Activated T-cell treated with anti-CD3 and anti-CD28 coated beads, Interleukin-2, amount 50 U/mL, for 72 hours (primary cell): ENCODE measurements around the gene ABLIM1. TPM values are rescaled to one million over a fixed set of nuclear protein-coding genes. Genes with fewer than 3 reads are reported as not detected.

ENCODE experiments used
- ATAC-seq, 2 donors: fragments of 150-1000 bp; cut with Tn5 transposase; replicated peaks in 1 of 2; 2 replicates each; pipeline ENCODE4 v1.10.0; 2021; ENCODE audit warnings: moderate library complexity in 2 of 2, mild to moderate bottlenecking in 1 of 2
- DNase-seq, 2 donors: peaks; one replicate each; pipeline ENCODE4 v3.0.0; 2021 to 2022; ENCODE audit warnings: mixed read lengths in 1 of 2
- H3K27ac Mint-ChIP-seq: one replicate; pipeline ENCODE4 v1.8.0; 2022; ENCODE audit warnings: mild to moderate bottlenecking, moderate library complexity, mixed read lengths
- H3K27me3 Mint-ChIP-seq: one replicate; pipeline ENCODE4 v1.8.0; 2022; ENCODE audit warnings: low read depth, mixed read lengths
- H3K36me3 Mint-ChIP-seq, 2 donors: one replicate each; pipeline ENCODE4 v1.8.0; 2022; ENCODE audit warnings: mixed read lengths in 2 of 2, mild to moderate bottlenecking in 1 of 2; ENCODE audit not compliant: insufficient read depth in 2 of 2
- H3K4me1 Mint-ChIP-seq: one replicate; pipeline ENCODE4 v1.8.0; 2022; ENCODE audit warnings: low read depth, mixed read lengths
- H3K4me3 Mint-ChIP-seq, 2 donors: one replicate each; pipeline ENCODE4 v1.8.0; 2022; ENCODE audit warnings: mild to moderate bottlenecking in 2 of 2, mixed read lengths in 2 of 2, moderate library complexity in 2 of 2
- H3K9me3 Mint-ChIP-seq, 2 donors: one replicate each; pipeline ENCODE4 v1.8.0; 2022; ENCODE audit warnings: mixed read lengths in 2 of 2
- total RNA-seq, 2 donors: library from RNA; stranded (reverse); gene quantifications; one replicate each; pipeline ENCODE4 v1.2.3, GENCODE V29; 2022

ABLIM1 gene
- total RNA-seq, 2 donors from 2014 or later, result 186 to 219 TPM

GRCh38 chr10:114532226-114532625 lies 125.8 kb downstream of the ABLIM1 start:
- H3K36me3 Mint-ChIP-seq, result peaks cover 0 to 1% of the 10 kb centered on the region in 2 donors
- H3K27ac Mint-ChIP-seq, result no peak overlapping the region

GRCh38 chr10:114526504-114527238 lies 131.4 kb downstream of the ABLIM1 start:
- peaks cover 60% of the 10 kb centered on the region for H3K4me1 Mint-ChIP-seq
- H3K36me3 Mint-ChIP-seq, result peaks cover 7 to 17% of the 10 kb centered on the region in 2 donors
- DNase-seq (peak; percentile 90 to 93), ATAC-seq (peak; percentile 96 to 97)
- peak overlapping the region; percentile 92 to 97 for H3K4me3 Mint-ChIP-seq
- H3K9me3 Mint-ChIP-seq, result no peaks in the 10 kb centered on the region
- H3K27me3 Mint-ChIP-seq, result no peaks in the 10 kb centered on the region
- peak overlapping the region; percentile 96 for H3K27ac Mint-ChIP-seq

More at GRCh38 chr10:114532226-114532625, 125.8 kb downstream of the ABLIM1 start:
- Mint-ChIP-seq H3K27me3 (no peaks in the 10 kb centered on the region), H3K4me1 (peaks cover 21% of the 10 kb centered on the region), H3K9me3 (no peaks in the 10 kb centered on the region), H3K4me3 (no peak overlapping the region)
- DNase-seq (no peak), ATAC-seq (no peak)

GRCh38 chr10:114526126-114526503 lies 132.0 kb downstream of the ABLIM1 start:
- Mint-ChIP-seq H3K4me1 (peaks cover 65% of the 10 kb centered on the region), H3K27ac (peak overlapping the region; percentile 96), H3K4me3 (peak overlapping the region; percentile 92 to 97), H3K27me3 (no peaks in the 10 kb centered on the region), H3K9me3 (no peaks in the 10 kb centered on the region), H3K36me3 (peaks cover 7 to 17% of the 10 kb centered on the region in 2 donors)
- ATAC-seq, result peak; percentile 32 to 53
- peak; percentile 32 to 54 for DNase-seq

- DNase-seq, result no peak
- H3K27ac Mint-ChIP-seq, result peak overlapping the region; percentile 96
- peaks cover 7 to 18% of the 10 kb centered on the region in 2 donors for H3K36me3 Mint-ChIP-seq
- peaks cover 72% of the 10 kb centered on the region for H3K4me1 Mint-ChIP-seq
- ATAC-seq, result no peak
- H3K4me3 Mint-ChIP-seq, result peak overlapping the region; percentile 92 to 97
- H3K27me3 Mint-ChIP-seq, result no peaks in the 10 kb centered on the region
- no peaks in the 10 kb centered on the region for H3K9me3 Mint-ChIP-seq
These were observed 132.6 kb downstream of the ABLIM1 start for GRCh38 chr10:114525368-114525949.

DNA sequence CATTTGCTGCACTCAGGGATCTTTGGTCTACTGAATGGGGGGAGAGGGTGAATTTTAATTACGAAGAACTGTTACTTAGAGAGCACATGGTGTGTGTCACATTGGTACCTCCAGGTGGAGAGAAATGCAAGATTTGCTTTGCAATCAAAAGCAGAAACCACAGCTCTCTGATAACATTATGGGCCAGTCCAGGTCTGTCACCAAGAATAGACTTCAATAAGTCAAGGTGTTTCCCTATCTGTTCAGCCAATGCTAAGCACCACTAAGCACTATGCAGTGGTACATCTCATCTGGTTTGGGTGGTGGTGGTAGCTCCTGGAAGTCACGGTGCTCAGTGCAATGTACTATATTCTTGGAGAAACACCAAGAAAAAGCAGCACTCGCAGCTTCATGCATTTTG lies 134.2 kb downstream of the ABLIM1 start:
- ATAC-seq, result peak in 1 of 2 donors; percentile 5
- Mint-ChIP-seq H3K4me1 (peaks cover 82% of the 10 kb centered on the region), H3K4me3 (peak overlapping the region; percentile 92 to 97), H3K9me3 (no peaks in the 10 kb centered on the region), H3K36me3 (peaks cover 7 to 19% of the 10 kb centered on the region in 2 donors), H3K27me3 (no peaks in the 10 kb centered on the region), H3K27ac (peak overlapping the region; percentile 96)
- DNase-seq, result no peak

DNA sequence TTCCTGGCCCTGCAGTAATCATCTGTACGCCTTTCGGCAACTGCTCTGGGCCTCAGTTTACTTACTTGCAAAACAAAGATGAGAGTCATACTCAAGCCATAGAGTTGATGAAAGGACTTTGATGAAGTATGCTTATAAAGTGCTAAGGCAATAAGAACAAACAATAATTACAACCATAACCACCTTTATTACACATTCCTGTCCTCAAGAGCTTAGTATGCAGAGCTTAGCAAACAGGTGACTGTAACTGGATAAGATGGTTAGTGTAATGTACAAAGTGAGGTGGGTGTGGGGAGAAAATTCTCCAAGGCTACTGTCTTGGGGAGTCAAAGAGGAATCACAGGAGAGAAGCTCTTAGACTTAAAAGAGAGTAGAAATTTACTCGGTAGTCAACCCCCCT lies 136.8 kb downstream of the ABLIM1 start:
- Mint-ChIP-seq H3K4me3 (peak overlapping the region; percentile 92 to 97), H3K4me1 (peaks cover 95% of the 10 kb centered on the region), H3K36me3 (peaks cover 8 to 24% of the 10 kb centered on the region in 2 donors), H3K27ac (no peak overlapping the region), H3K9me3 (no peaks in the 10 kb centered on the region), H3K27me3 (no peaks in the 10 kb centered on the region)
- ATAC-seq (no peak), DNase-seq (no peak)

DNA sequence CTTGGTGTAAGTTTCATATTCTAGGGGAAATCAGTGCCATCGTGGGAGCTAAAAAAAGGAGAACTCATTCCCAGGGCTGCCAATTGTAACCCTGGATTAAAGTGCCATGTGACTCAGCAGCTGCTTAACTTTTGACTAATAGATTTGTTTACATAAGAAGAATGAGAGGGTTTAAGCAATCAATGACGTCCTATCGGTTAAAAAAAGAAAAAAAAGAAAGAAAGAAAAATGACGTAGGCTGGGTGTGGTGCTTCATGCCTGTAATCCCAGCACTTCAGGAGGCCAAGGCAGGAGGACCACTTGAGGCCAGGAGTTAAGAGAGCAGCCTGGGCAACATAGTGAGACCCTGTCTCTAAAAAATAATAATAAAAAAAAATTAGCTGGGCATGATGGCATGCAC lies 137.6 kb downstream of the ABLIM1 start:
- Mint-ChIP-seq H3K36me3 (peaks cover 6 to 19% of the 10 kb centered on the region in 2 donors), H3K27ac (peak overlapping the region; percentile 87), H3K27me3 (no peaks in the 10 kb centered on the region), H3K4me1 (peaks cover 98% of the 10 kb centered on the region), H3K4me3 (peak overlapping the region; percentile 62 to 76), H3K9me3 (no peaks in the 10 kb centered on the region)
- DNase-seq (no peak), ATAC-seq (peak; percentile 4 to 30)

- Mint-ChIP-seq H3K4me3 (peak overlapping the region; percentile 62 to 76), H3K27me3 (no peaks in the 10 kb centered on the region), H3K4me1 (peaks cover 100% of the 10 kb centered on the region), H3K27ac (peak overlapping the region; percentile 87), H3K9me3 (no peaks in the 10 kb centered on the region), H3K36me3 (peaks cover 3 to 16% of the 10 kb centered on the region in 2 donors)
- ATAC-seq (peak; percentile 27 to 30), DNase-seq (no peak)
These were observed 138.2 kb downstream of the ABLIM1 start for GRCh38 chr10:114519756-114520293.

GRCh38 chr10:114519306-114519669 lies 138.8 kb downstream of the ABLIM1 start:
- Mint-ChIP-seq H3K9me3 (no peaks in the 10 kb centered on the region), H3K4me3 (peak overlapping the region; percentile 62 to 76), H3K36me3 (peaks cover 3 to 13% of the 10 kb centered on the region in 2 donors), H3K27ac (peak overlapping the region; percentile 63), H3K4me1 (peaks cover 100% of the 10 kb centered on the region), H3K27me3 (no peaks in the 10 kb centered on the region)
- no peak for DNase-seq
- no peak for ATAC-seq

- no peaks in the 10 kb centered on the region for H3K27me3 Mint-ChIP-seq
- H3K27ac Mint-ChIP-seq, result peak overlapping the region; percentile 72
- peak overlapping the region; percentile 76 to 82 for H3K4me3 Mint-ChIP-seq
- peaks cover 100% of the 10 kb centered on the region for H3K4me1 Mint-ChIP-seq
- no peaks in the 10 kb centered on the region for H3K9me3 Mint-ChIP-seq
- ATAC-seq (no peak), DNase-seq (no peak)
- H3K36me3 Mint-ChIP-seq, result peaks cover 3 to 8% of the 10 kb centered on the region in 2 donors
These were observed 139.4 kb downstream of the ABLIM1 start for GRCh38 chr10:114518401-114519305.

GRCh38 chr10:114517368-114518250 lies 140.5 kb downstream of the ABLIM1 start:
- peak overlapping the region; percentile 76 to 82 for H3K4me3 Mint-ChIP-seq

DNA sequence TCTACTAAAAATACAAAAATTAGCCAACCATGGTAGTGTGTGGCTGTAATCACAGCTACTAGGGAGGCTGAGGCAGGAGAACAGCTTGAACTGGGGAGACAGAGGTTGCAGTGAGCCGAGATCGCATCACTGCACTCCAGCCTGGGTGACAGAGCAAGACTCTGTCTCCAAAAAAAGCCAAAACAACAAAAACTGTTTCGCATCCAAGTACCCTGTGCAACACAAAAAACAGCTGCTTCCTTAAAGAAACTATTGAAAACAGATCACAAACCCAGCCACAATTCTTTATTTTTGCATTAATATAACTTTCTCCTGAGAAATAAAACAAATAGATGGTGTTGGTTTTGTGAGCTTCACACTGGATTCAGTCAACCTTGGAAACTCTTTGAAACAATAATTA lies 141.7 kb downstream of the ABLIM1 start:
- H3K27ac Mint-ChIP-seq, result peak overlapping the region; percentile 58
- H3K9me3 Mint-ChIP-seq, result no peaks in the 10 kb centered on the region
- DNase-seq (no peak), ATAC-seq (no peak)
- peak overlapping the region; percentile 70 to 82 for H3K4me3 Mint-ChIP-seq
- peaks cover 100% of the 10 kb centered on the region for H3K4me1 Mint-ChIP-seq
- peaks cover 3 to 12% of the 10 kb centered on the region in 2 donors for H3K36me3 Mint-ChIP-seq
- H3K27me3 Mint-ChIP-seq, result no peaks in the 10 kb centered on the region

More at GRCh38 chr10:114517368-114518250, 140.5 kb downstream of the ABLIM1 start:
- peak; percentile 40 to 51 for ATAC-seq
- DNase-seq, result no peak
- peaks cover 100% of the 10 kb centered on the region for H3K4me1 Mint-ChIP-seq
- H3K36me3 Mint-ChIP-seq, result peaks cover 3 to 8% of the 10 kb centered on the region in 2 donors
- H3K27ac Mint-ChIP-seq, result peak overlapping the region; percentile 64
- H3K9me3 Mint-ChIP-seq, result no peaks in the 10 kb centered on the region
- H3K27me3 Mint-ChIP-seq, result no peaks in the 10 kb centered on the region
